ENCODE results near the gene TTC27. TPM values are rescaled to one million over a fixed set of nuclear protein-coding genes. Genes with fewer than 3 reads are reported as not detected.

TTC27 gene
- total and polyA plus RNA-seq, 4 donors, result 3.5 to 13.5 (median 6.3) TPM

DNA sequence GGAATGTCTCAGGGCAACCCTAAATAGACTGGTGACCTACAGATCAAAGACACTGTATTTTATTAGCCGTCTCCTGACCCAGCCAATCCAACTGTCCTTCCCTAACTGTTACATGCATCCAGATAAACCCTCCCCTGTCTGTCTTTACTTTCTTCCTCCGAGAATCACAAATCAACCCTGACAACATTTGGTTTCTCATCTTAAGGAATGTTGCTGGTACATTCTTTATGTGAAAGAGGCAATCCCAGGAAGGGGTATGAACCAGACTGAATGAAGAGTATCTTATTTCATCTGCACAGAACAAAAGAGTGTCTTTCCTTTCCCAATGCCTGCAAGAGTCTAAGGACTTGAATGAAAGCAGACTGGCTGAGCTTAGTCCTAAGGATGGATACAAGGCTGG lies 205.0 kb downstream of the TTC27 start:
- 80% methylated on average over 2 of the region's 2 CpGs for WGBS
- TF ChIP-seq EGR1 (IDR thresholded peaks at IDR 0.05; ENCODE audit: low read depth in 2 of 2), result no peak
- TF ChIP-seq, protein P1, sequence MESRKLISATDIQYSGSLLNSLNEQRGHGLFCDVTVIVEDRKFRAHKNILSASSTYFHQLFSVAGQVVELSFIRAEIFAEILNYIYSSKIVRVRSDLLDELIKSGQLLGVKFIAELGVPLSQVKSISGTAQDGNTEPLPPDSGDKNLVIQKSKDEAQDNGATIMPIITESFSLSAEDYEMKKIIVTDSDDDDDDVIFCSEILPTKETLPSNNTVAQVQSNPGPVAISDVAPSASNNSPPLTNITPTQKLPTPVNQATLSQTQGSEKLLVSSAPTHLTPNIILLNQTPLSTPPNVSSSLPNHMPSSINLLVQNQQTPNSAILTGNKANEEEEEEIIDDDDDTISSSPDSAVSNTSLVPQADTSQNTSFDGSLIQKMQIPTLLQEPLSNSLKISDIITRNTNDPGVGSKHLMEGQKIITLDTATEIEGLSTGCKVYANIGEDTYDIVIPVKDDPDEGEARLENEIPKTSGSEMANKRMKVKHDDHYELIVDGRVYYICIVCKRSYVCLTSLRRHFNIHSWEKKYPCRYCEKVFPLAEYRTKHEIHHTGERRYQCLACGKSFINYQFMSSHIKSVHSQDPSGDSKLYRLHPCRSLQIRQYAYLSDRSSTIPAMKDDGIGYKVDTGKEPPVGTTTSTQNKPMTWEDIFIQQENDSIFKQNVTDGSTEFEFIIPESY (IDR thresholded peaks at IDR 0.05), result no peak
- no peak for TF ChIP-seq RAD21 (IDR thresholded peaks at IDR 0.05)
- Histone ChIP-seq H3K4me1 (ENCODE audit: control insufficient read depth in 4 of 4, insufficient read depth in 4 of 4, low read length in 3 of 4) (no peaks in the 10 kb centered on the region), H3K27me3 (ENCODE audit: control insufficient read depth in 4 of 4, insufficient read depth in 4 of 4, low read length in 3 of 4) (no peaks in the 10 kb centered on the region), H3K9me3 (ENCODE audit: control insufficient read depth in 4 of 4, low read length in 3 of 4) (no peaks in the 10 kb centered on the region), H3K9ac (ENCODE audit: low read depth in 1 of 2, low read length in 2 of 2) (no peak overlapping the region), H3K27ac (ENCODE audit: low read depth in 1 of 2, low read length in 2 of 2) (no peak overlapping the region), H3K4me3 (ENCODE audit: low read depth in 1 of 3, low read length in 3 of 3) (no peak overlapping the region), H3K36me3 (ENCODE audit: control insufficient read depth in 4 of 4, insufficient read depth in 3 of 4, low read depth in 1 of 4, low read length in 3 of 4) (no peaks in the 10 kb centered on the region)
- no peak for DNase-seq (ENCODE audit: low spot score)

GRCh38 chr2:32833709-32834108 lies 205.9 kb downstream of the TTC27 start:
- Histone ChIP-seq H3K36me3 (ENCODE audit: control insufficient read depth in 4 of 4, insufficient read depth in 3 of 4, low read depth in 1 of 4, low read length in 3 of 4) (no peaks in the 10 kb centered on the region), H3K9me3 (ENCODE audit: control insufficient read depth in 4 of 4, low read length in 3 of 4) (no peaks in the 10 kb centered on the region), H3K4me1 (ENCODE audit: control insufficient read depth in 4 of 4, insufficient read depth in 4 of 4, low read length in 3 of 4) (no peaks in the 10 kb centered on the region), H3K27ac (ENCODE audit: low read depth in 1 of 2, low read length in 2 of 2) (no peak overlapping the region), H3K4me3 (ENCODE audit: low read depth in 1 of 3, low read length in 3 of 3) (no peak overlapping the region), H3K27me3 (ENCODE audit: control insufficient read depth in 4 of 4, insufficient read depth in 4 of 4, low read length in 3 of 4) (no peaks in the 10 kb centered on the region), H3K9ac (ENCODE audit: low read depth in 1 of 2, low read length in 2 of 2) (no peak overlapping the region)
- TF ChIP-seq, protein P2, sequence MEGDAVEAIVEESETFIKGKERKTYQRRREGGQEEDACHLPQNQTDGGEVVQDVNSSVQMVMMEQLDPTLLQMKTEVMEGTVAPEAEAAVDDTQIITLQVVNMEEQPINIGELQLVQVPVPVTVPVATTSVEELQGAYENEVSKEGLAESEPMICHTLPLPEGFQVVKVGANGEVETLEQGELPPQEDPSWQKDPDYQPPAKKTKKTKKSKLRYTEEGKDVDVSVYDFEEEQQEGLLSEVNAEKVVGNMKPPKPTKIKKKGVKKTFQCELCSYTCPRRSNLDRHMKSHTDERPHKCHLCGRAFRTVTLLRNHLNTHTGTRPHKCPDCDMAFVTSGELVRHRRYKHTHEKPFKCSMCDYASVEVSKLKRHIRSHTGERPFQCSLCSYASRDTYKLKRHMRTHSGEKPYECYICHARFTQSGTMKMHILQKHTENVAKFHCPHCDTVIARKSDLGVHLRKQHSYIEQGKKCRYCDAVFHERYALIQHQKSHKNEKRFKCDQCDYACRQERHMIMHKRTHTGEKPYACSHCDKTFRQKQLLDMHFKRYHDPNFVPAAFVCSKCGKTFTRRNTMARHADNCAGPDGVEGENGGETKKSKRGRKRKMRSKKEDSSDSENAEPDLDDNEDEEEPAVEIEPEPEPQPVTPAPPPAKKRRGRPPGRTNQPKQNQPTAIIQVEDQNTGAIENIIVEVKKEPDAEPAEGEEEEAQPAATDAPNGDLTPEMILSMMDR (IDR thresholded peaks at IDR 0.05; ENCODE audit: low read depth, low read length, missing input control), result no peak
- TF ChIP-seq GABPA (IDR thresholded peaks at IDR 0.05 in 1 of 2, conservative IDR thresholded peaks at IDR 0.05 in 1 of 2) (no peak), JUND (IDR thresholded peaks at IDR 0.05) (no peak)
- no peak for DNase-seq (ENCODE audit: low spot score)
- WGBS, result 55% methylated on average over 2 of the region's 2 CpGs

- H3K4me1 ChIP-seq (ENCODE audit: control insufficient read depth in 4 of 4, insufficient read depth in 4 of 4, low read length in 3 of 4), result no peaks in the 10 kb centered on the region
- no peak overlapping the region for H3K9ac ChIP-seq (ENCODE audit: low read depth in 1 of 2, low read length in 2 of 2)
- no peak for TF ChIP-seq GABPA (IDR thresholded peaks at IDR 0.05 in 1 of 2, conservative IDR thresholded peaks at IDR 0.05 in 1 of 2)
- no peak for TF ChIP-seq FOXA2 (IDR thresholded peaks at IDR 0.05)
- no peak for TF ChIP-seq NR2F2 (IDR thresholded peaks at IDR 0.05)
- H3K27me3 ChIP-seq (ENCODE audit: control insufficient read depth in 4 of 4, insufficient read depth in 4 of 4, low read length in 3 of 4), result no peaks in the 10 kb centered on the region
- WGBS, result 69% methylated on average over 3 of the region's 3 CpGs
- H3K36me3 ChIP-seq (ENCODE audit: control insufficient read depth in 4 of 4, insufficient read depth in 3 of 4, low read depth in 1 of 4, low read length in 3 of 4), result no peaks in the 10 kb centered on the region
- DNase-seq (ENCODE audit: low spot score), result no peak
- H3K27ac ChIP-seq (ENCODE audit: low read depth in 1 of 2, low read length in 2 of 2), result no peak overlapping the region
- no peaks in the 10 kb centered on the region for H3K9me3 ChIP-seq (ENCODE audit: control insufficient read depth in 4 of 4, low read length in 3 of 4)
- H3K4me3 ChIP-seq (ENCODE audit: low read depth in 1 of 3, low read length in 3 of 3), result no peak overlapping the region
These were observed 207.3 kb downstream of the TTC27 start for GRCh38 chr2:32835148-32835547.

DNA sequence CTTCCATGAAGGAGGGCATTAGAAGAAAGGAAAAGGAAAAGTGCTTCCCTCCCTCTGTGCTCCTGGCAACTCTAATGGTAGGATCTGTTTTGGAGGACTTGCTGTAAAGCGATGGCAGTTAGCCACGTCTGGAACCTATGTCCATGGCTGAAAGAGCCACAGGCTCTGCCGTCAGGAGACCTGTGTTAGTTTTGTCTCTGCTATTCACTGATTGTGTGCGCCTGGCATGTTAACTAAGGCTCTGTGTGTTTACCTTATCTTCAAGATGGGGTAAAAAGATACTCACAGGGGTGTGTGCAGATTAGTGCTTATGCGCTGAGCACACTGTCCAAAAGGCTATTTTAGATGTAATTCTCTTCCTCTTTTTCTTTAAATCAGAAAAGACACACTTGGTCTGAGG lies 209.1 kb downstream of the TTC27 start:
- H3K9ac ChIP-seq (ENCODE audit: low read depth in 1 of 2, low read length in 2 of 2), result no peak overlapping the region
- H3K4me3 ChIP-seq (ENCODE audit: low read depth in 1 of 3, low read length in 3 of 3), result no peak overlapping the region
- no peaks in the 10 kb centered on the region for H3K4me1 ChIP-seq (ENCODE audit: control insufficient read depth in 4 of 4, insufficient read depth in 4 of 4, low read length in 3 of 4)
- H3K9me3 ChIP-seq (ENCODE audit: control insufficient read depth in 4 of 4, low read length in 3 of 4), result no peaks in the 10 kb centered on the region
- DNase-seq (ENCODE audit: low spot score), result no peak
- 72% methylated on average over 5 of the region's 5 CpGs for WGBS
- H3K27me3 ChIP-seq (ENCODE audit: control insufficient read depth in 4 of 4, insufficient read depth in 4 of 4, low read length in 3 of 4), result no peaks in the 10 kb centered on the region
- no peak overlapping the region for H3K27ac ChIP-seq (ENCODE audit: low read depth in 1 of 2, low read length in 2 of 2)
- H3K36me3 ChIP-seq (ENCODE audit: control insufficient read depth in 4 of 4, insufficient read depth in 3 of 4, low read depth in 1 of 4, low read length in 3 of 4), result no peaks in the 10 kb centered on the region
- TF ChIP-seq NR2F2 (IDR thresholded peaks at IDR 0.05) (no peak), FOXA2 (IDR thresholded peaks at IDR 0.05) (no peak), HNF4A (conservative IDR thresholded peaks at IDR 0.05) (no peak), HNF4G (IDR thresholded peaks at IDR 0.05) (no peak), MAX (IDR thresholded peaks at IDR 0.05) (no peak), YY1 (IDR thresholded peaks at IDR 0.05) (no peak), GABPA (IDR thresholded peaks at IDR 0.05 in 1 of 2, conservative IDR thresholded peaks at IDR 0.05 in 1 of 2) (no peak), ATF3 (IDR thresholded peaks at IDR 0.05) (no peak), TAF1 (conservative IDR thresholded peaks at IDR 0.05) (no peak), RAD21 (IDR thresholded peaks at IDR 0.05) (no peak), EGR1 (IDR thresholded peaks at IDR 0.05; ENCODE audit: low read depth in 2 of 2) (no peak)
- TF ChIP-seq, protein P3, sequence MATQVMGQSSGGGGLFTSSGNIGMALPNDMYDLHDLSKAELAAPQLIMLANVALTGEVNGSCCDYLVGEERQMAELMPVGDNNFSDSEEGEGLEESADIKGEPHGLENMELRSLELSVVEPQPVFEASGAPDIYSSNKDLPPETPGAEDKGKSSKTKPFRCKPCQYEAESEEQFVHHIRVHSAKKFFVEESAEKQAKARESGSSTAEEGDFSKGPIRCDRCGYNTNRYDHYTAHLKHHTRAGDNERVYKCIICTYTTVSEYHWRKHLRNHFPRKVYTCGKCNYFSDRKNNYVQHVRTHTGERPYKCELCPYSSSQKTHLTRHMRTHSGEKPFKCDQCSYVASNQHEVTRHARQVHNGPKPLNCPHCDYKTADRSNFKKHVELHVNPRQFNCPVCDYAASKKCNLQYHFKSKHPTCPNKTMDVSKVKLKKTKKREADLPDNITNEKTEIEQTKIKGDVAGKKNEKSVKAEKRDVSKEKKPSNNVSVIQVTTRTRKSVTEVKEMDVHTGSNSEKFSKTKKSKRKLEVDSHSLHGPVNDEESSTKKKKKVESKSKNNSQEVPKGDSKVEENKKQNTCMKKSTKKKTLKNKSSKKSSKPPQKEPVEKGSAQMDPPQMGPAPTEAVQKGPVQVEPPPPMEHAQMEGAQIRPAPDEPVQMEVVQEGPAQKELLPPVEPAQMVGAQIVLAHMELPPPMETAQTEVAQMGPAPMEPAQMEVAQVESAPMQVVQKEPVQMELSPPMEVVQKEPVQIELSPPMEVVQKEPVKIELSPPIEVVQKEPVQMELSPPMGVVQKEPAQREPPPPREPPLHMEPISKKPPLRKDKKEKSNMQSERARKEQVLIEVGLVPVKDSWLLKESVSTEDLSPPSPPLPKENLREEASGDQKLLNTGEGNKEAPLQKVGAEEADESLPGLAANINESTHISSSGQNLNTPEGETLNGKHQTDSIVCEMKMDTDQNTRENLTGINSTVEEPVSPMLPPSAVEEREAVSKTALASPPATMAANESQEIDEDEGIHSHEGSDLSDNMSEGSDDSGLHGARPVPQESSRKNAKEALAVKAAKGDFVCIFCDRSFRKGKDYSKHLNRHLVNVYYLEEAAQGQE (IDR thresholded peaks at IDR 0.05), result no peak

Measured in liver (tissue), 9 donors.